Measurements from ENCODE around the gene PDE6G.

PDE6G gene

DNA sequence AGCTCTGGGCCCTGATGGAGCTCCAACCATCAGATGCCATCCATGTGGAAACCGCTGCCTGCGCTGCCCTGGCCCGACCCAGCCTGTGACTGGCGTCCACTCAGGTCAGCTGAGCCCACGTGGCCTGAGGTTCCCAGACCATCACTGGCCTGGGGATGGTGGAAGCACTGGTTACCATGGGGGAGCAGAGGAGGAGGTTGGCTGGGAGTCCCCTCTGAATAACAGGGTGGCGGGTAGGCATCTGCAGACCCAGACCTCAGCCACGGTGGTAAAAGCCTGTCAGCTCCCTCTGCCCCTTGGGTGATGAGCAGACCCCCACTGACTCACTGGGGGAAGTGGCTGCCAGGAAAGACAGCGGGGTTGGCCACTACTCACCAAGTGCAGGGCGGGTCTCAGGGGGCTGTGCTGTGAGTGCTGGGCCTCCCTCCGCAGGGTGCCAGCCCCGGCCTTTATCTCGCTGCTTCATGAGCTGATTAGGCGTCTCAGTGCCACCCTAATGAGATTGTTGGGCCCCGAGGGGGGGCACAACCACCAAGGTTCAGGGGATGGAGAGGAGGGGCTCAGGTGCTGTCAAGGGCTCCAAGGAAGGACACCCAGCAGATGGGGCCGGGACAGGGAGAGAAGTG, at the start of gene PDE6G:
Gene PDE6G (minus strand): TSS at position 425 of the 626 bp plus-strand sequence. CDS start 3,237 bp downstream, outside the sequence.
- DNase-seq (ENCODE audit: low read depth) = no peak

DNA sequence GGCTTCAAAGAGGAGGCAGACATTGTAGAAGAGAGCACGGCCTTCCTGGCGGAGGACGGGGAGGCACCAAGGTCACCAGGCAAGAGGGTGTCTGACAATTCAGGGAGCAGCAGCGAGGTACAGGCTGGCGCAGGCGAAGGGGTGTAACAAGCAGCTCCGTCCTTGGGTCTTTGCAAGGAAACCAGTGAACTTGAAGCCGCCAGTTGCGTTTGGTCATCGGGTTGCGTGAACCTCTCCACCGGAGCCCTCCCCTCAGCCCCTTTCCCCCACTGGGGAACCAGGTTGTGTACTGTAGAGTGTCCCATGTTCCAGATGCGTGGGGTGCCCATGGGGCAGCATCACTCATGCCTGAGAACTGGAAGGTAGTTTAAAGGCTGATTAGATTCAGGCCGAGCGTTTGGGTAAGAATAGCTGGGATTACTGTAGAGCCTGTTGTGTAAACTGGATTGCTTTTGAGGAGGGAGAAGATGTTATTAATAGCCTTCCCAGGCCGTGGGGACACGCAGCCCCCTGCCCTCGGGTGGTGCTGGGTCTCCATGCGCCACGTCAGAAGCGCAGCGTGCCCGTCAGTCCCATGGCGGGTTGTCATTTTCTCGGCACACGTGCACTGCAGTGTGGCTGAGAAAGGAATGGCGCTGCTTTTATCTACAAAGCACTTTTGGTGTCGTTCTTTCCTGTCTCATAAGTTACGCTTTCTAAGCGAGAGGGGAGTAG, 49.3 kb upstream of the PDE6G start:
- DNase-seq (ENCODE audit: low read depth) = no peak

DNA sequence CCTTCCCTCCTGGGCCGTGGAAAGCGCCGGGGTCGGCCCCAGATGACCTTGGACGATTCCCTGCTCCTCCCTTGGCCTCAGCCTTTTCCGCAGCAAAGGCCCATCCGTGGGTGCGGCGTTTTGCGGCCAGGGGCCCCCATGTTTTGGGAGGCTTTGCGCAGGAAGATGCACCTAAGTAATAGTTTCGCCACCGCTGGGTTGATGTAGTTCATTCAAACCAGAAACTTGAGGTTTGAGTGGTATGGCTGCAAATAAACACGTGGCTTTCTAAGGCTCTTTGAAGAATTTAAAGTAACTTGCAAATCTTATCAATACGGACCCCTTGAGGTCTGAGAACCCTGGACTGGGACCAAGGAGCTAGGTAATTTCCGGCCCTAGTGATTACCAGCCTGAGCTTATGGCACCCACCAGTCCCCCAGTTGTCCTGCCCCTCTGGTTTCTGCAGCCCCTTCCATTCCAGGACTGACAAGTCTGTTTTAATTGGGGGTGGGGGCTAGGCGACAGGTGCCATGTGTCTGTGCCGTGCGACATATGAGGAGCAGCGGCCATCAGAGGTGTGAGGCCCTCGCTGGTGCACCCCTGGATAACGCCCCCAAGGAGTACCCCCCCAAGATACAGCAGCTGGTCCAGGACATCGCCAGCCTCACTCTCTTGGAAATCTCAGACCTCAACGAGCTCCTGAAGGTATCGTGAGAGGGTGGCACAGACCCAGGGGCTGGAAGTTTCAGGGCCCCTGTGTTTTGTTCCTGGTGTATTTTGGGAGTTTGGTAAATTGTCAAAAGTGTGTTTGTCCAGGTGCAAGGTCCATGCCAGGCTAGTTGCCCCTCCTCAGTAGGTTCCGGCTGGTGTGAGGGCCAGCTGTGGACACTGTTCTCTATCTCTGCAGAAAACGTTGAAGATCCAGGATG, 47.7 kb upstream of the PDE6G start:
- no peak for DNase-seq (ENCODE audit: low read depth)

DNA sequence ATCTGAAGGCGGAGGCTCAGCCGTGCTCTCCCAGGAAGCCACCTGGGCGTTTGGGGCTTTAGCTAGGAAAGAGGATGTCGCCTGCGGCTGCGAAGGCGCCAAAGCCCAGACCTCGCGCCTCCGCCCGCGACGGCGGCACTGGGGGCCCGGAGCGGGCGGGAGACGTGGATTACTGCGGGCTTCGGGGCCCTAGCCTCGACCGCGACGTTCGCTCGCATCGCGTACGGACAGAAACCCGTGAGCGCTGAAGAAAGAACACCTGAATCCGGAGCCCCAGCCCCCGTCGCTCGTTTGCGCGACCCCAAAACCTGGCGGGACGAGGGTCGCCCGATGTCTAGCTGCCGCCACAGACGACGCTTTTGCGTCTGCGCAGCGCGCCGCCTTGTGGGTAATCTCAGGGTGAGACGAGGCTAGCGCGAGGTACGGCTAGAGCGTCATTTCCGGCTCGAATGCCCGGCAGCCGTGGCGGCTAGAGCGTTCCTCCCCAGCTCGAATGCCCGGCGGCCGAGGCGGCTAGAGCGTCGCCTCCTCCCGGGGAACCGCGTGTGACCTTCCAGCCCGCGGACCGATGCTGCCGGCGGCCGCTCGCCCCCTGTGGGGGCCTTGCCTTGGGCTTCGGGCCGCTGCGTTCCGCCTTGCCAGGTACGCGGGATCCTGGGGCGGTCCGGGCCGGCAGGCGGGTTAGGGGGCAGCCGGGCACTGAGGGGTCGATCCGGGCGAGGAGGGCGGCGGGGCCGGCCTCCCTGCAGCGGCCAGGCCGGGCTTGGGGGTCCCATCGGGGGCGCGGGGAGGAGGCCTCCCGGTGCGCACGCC, 46.8 kb upstream of the PDE6G start, which contains the start of gene MRPL12:
Gene MRPL12 (plus strand): TSS at position 434 of the 813 bp plus-strand sequence. CDS start 135 bp downstream, at position 569.
- peak; percentile 86 for DNase-seq (ENCODE audit: low read depth)

DNA sequence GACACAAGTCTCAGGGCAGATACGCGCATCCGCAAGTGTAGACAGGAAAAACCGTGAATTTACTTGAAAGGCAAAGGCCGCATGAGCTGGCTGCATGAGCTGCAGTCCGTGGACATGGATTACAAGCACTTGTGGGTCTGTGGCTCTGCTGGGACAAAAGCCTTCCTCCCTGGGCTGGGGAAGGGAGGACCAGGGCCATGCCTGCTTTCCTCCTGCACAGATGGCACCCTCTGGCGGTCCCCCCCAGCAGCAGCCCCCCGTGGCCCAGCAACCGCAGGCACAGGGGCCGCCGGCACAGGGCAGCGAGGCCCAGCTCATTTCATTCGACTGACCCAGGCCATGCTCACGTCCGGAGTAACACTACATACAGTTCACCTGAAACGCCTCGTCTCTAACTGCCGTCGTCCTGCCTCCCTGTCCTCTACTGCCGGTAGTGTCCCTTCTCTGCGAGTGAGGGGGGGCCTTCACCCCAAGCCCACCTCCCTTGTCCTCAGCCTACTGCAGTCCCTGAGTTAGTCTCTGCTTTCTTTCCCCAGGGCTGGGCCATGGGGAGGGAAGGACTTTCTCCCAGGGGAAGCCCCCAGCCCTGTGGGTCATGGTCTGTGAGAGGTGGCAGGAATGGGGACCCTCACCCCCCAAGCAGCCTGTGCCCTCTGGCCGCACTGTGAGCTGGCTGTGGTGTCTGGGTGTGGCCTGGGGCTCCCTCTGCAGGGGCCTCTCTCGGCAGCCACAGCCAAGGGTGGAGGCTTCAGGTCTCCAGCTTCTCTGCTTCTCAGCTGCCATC, 45.1 kb upstream of the PDE6G start:
- no peak for DNase-seq (ENCODE audit: low read depth)

DNA sequence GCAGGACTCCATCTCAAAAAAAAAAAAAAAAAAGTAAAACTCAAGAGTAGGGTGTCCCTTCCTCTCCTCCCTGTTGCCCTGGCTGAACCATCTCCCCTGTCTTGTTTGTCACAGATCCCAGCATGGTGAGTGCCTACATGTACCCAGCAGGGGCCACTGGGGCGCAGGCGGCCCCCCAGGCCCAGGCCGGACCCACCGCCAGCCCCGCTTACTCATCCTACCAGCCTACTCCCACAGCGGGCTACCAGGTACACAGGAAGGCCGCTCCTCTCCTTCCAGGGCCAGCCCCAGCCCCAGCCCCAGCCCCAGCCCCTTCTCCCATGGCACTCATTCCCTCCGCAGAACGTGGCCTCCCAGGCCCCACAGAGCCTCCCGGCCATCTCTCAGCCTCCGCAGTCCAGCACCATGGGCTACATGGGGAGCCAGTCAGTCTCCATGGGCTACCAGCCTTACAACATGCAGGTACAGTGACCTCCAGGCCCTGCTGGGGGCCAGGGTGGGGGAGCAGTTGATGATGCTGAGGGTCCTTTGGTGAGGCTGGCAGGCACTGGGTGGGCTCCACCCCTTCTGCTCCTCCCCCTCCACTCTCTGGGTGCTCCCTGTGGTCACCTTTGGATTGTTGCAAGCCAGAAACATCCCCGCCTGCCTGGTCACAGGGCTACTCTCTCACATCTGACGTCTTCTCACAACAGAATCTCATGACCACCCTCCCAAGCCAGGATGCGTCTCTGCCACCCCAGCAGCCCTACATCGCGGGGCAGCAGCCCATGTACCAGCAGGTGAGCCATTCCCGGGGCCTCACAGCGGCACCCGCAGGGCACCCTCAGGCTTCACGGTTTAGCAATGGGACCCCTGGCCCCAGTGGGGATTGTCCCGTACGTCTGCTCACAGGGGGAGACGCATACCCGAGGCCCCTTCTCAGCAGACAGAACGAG, 44.3 kb upstream of the PDE6G start:
- no peak for DNase-seq (ENCODE audit: low read depth)

DNA sequence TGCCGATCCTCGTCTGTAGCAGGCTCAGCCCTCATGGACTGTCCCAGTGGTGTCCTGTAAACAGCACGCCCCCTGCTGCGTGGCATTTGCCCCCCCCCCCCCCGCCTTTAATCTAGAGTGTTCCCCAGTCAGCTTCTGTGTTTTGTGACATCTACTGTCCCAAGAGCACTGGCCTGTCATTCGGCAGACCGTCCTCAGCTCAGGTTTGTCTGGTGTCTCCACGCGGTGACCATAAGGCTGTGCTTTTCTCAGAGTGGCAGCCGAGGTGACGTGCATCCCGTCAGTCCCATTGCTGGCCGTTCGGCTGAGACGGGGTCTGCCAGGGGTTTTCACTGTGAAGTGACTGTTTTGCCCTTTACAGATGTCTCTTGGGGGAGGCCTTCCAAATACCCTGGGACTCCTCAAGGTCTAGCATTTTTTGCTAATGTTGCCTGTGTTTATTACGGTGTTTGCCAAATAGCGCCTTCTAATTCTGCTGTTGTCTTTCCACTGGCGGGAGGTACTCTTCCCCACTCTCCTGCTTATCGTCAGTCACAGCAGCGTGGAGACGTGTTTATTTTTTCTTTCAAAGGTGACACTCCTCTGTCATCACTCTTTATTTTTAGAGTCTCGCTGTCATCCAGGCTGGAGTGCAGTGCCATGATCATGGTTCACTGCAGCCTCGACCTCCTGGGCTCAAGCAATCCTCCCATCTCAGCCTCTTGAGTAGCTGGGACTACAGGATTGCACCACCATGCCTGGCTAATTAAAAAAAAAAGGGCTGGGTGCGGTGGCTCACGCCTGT, 41.1 kb upstream of the PDE6G start:
- DNase-seq (ENCODE audit: low read depth) = no peak

DNA sequence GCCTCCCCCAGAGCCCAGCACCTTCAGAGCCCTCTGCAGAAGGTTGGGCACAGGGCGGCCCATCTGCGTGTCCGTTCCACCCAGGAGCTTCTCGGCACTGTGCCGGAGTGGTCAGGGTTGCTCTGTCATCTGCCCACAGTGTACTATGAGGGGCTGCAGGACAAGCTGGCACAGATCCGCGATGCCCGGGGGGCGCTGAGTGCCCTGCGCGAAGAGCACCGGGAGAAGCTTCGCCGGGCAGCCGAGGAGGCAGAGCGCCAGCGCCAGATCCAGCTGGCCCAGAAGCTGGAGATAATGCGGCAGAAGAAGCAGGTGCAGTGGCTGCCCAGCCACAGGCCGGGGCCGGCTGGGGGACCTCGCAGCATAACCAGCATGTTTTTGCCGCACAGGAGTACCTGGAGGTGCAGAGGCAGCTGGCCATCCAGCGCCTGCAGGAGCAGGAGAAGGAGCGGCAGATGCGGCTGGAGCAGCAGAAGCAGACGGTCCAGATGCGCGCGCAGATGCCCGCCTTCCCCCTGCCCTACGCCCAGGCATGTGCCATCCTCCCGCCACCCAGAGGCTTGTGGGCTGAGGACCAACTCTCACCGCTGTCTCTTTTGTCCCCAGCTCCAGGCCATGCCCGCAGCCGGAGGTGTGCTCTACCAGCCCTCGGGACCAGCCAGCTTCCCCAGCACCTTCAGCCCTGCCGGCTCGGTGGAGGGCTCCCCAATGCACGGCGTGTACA, 40.0 kb upstream of the PDE6G start:
- DNase-seq (ENCODE audit: low read depth) = no peak

DNA sequence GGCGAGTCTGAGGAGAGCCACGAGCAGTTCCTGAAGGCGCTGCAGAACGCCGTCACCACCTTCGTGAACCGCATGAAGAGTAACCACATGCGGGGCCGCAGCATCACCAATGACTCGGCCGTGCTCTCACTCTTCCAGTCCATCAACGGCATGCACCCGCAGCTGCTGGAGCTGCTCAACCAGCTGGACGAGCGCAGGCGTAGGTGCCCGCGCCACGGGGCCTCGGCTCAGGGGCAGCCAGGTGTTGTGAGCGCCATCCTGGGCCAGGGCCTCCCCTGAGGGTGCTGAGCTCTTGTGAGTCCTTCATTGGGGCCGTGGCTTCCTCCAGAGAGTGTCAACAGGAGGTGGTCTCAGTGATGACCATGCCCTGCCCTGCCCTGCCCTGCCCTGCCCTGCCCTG, 39.5 kb upstream of the PDE6G start:
- no peak for DNase-seq (ENCODE audit: low read depth)

DNA sequence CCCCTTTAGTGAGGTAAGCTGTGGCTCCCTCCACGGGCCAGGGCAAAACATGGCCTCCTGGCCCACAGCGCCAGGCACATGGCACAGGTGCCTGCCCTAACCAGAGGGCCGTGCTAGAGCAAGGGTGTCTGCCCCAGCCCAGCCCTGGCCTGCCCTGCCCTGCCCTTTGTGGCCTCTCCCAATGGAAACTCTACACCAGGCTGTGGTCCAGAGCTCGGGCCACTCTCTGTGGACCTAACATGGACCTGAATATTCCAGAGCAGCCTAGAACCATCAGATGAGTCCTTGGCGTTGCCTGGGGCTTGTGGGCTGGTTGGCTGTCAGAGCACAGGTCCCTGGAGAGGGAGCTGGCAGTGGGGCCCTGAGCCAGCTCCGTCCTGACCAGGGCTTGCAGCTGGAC, 38.9 kb upstream of the PDE6G start:
- DNase-seq (ENCODE audit: low read depth) = no peak

DNA sequence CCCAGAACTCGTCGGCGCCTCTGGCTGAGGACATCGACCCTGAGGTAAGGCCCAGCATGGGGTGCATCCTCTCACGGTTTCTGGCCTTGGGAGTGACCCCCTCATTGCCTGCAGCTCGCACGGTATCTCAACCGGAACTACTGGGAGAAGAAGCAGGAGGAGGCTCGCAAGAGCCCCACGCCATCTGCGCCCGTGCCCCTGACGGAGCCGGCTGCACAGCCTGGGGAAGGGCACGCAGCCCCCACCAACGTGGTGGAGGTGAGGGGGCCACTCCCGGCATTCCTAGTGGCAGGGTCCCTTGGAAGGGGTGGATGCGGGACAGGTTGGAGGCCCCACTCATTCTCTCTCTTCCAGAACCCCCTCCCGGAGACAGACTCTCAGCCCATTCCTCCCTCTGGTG, 38.5 kb upstream of the PDE6G start:
- no peak for DNase-seq (ENCODE audit: low read depth)

DNA sequence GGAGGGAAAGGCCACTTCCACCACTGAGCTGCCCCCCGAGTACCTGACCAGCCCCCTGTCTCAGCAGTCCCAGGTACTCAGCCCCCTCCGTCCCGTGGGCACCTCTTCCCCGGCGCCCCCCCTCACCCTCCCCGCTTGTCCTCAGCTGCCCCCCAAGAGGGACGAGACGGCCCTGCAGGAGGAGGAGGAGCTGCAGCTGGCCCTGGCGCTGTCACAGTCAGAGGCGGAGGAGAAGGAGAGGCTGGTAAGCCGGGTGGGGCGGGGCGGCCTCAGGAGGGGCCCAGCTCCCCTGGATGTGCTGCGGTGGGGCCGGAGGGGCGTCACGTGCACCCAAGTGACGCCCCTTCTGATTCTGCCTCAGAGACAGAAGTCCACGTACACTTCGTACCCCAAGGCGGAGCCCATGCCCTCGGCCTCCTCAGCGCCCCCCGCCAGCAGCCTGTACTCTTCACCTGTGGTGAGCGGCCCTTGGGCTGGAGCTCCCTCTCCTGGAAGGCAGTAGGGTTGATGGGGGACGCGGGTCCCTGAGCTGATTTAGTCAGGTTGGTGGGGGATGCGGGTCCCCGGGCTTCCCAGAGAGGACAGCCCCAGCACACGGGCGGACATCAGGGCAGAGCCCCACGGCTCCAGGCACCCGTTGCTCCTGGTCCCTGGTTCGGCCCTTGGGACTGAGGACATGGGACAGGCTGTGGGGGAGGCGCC, 37.3 kb upstream of the PDE6G start:
- DNase-seq (ENCODE audit: low read depth) = no peak

DNA sequence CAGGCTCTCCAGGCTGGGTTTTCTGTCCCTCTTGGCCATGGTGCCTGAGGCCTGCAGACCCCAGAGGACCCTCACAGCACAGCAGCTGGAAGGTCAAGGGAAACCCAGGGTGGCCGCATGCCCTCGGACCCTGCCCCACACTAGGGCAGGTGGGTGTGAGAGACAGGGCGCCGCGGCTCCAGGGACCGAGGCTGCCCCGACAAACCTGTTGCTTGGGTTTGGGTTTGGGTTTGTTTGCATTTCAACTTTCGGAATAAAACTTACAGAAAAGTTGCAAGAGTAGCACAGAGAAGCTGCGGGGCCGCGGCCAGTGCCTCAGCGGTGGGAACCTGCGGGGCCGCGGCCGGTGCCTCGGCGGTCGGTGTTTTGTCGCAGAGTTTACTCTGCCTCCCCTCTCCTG, 35.3 kb upstream of the PDE6G start:
- no peak for DNase-seq (ENCODE audit: low read depth)

DNA sequence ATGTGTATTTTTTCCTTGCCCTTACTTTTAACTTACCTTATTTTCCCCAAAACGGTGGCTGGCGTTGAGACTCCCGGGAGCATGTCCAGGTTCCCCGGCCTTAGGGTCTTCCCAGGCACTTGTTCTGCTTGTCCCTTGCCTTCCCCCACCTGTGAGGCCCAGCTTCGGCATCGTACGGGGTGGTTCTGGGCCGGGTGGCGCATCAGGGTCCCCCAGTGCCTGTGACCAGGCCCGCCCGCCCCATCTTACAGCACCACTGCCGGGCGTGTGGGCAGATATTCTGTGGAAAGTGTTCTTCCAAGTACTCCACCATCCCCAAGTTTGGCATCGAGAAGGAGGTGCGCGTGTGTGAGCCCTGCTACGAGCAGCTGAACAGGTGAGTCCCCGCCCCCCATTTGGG, 34.9 kb upstream of the PDE6G start:
- DNase-seq (ENCODE audit: low read depth) = no peak

DNA sequence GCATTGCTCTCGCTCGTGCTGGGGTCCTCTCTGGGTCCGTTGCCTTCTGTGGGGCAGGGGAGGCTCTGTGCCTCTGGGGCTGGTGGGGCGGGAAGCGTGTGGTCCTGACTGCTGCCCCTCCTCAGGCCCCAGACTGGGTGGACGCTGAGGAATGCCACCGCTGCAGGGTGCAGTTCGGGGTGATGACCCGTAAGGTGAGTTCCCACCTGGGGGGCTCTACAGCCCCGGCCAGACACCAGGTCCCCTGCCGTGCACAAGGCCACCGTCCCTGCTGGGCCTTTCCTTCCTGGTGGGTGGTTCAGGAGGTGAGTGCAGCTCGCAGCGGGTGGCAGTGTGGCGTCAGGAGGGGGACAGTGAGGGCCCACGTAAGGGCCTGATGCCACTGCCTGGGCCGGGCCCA, 34.2 kb upstream of the PDE6G start:
- no peak for DNase-seq (ENCODE audit: low read depth)

DNA sequence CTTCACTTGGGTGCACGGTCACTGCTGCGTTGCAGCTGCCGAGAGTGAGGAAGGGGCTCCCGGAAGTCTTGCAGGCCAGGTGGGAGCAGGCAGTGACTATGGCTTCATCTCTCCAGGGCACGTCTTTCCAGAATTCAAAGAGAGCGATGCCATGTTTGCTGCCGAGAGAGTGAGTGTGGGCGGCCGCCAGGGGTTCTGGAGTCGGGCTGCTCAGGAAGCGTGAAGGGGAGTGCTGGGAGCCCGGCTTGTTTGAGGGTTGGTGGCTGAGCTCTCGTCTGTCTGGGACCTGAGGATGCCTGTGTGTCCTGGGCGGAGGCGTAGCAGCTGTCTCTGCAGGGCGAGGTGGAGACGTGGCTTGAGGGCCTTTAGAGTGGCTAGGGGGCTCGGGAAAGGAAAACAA, 33.7 kb upstream of the PDE6G start:
- no peak for DNase-seq (ENCODE audit: low read depth)

DNA sequence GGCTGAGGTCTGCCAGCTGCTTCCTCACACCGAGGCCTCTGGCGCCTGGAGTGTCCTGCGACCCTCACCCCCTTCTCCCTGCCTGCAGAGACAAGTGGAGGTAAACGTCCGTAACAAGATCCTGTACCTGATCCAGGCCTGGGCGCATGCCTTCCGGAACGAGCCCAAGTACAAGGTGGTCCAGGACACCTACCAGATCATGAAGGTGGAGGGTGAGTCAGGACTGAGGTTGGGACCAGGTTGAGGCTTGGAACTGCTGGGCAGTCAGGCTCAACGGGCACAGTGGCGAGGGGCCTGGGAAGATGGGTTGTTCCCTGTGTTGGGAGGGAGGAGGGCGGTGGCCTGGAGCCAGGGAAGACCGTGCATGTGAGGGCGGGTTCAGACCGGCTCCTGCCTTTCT, 32.3 kb upstream of the PDE6G start:
- DNase-seq (ENCODE audit: low read depth) = no peak
